OCI-LY7 (cell line): Measurements from ENCODE around the gene RSL1D1. TPM values are rescaled to one million over a fixed set of nuclear protein-coding genes. Genes with fewer than 3 reads are reported as not detected.

Experiments
- BruUV-seq: library from RNA; stranded (reverse); fragments of 400-500 nt; replicated peaks from 2 replicates; lab custom pipeline; 2021; lab: Mats Ljungman, UMichigan
- CTCF ChIA-PET: fragments of 300-600 bp; sonication (Branson Sonifier 250); formaldehyde crosslinking; loops from one replicate; lab custom pipeline; 2022; ENCODE audit warnings: antibody characterized with exemption; ENCODE audit not compliant: unreplicated experiment; lab: Charles Lee
- POLR2A ChIA-PET: fragments of 300-600 bp; sonication (Branson Sonifier 250); formaldehyde crosslinking; loops from one replicate; lab custom pipeline; 2022; ENCODE audit warnings: antibody characterized with exemption; lab: Charles Lee
- DNase-seq: peaks from one replicate; pipeline ENCODE4 v3.0.0-alpha.2; 2015; ENCODE audit warnings: low spot score
- H2AFZ ChIP-seq: fragments of 200-600 bp; sonication (generic), shearing (Covaris generic); 2 replicates; pipeline ENCODE4 v1.6.1; 2014; ENCODE audit warnings: mild to moderate bottlenecking, antibody characterized with exemption, low read length, moderate library complexity
- H3K27ac ChIP-seq: fragments of 200-600 bp; sonication (generic); 2 replicates; pipeline ENCODE4 v1.5.1; 2014; ENCODE audit warnings: mixed run types, low read depth, mild to moderate bottlenecking, moderate library complexity, low read length, inconsistent platforms; ENCODE audit not compliant: poor library complexity, severe bottlenecking
- H3K36me3 ChIP-seq: fragments of 200-600 bp; sonication (generic); 2 replicates; pipeline ENCODE4 v1.6.1; 2014; ENCODE audit warnings: mild to moderate bottlenecking, antibody characterized with exemption, low read length, moderate library complexity, mixed read lengths; ENCODE audit not compliant: insufficient read depth
- H3K4me1 ChIP-seq: fragments of 200-600 bp; sonication (generic); 2 replicates; pipeline ENCODE4 v1.5.1; 2014; ENCODE audit warnings: mild to moderate bottlenecking, low read length; ENCODE audit not compliant: insufficient read depth, poor library complexity, severe bottlenecking
- H3K4me2 ChIP-seq: fragments of 200-600 bp; sonication (generic); 2 replicates; pipeline ENCODE4 v1.6.1; 2014; ENCODE audit warnings: mild to moderate bottlenecking, low read length
- H3K4me3 ChIP-seq: fragments of 200-600 bp; sonication (generic); 2 replicates; pipeline ENCODE4 v1.5.1; 2014; ENCODE audit warnings: mild to moderate bottlenecking, low read depth, low read length; ENCODE audit not compliant: poor library complexity, severe bottlenecking
- H3K79me2 ChIP-seq: fragments of 200-600 bp; sonication (generic); 2 replicates; pipeline ENCODE4 v1.6.1; 2016; ENCODE audit warnings: low read depth, mild to moderate bottlenecking, low read length, moderate library complexity, mixed read lengths; ENCODE audit not compliant: insufficient read depth
- H3K9me2 ChIP-seq: fragments of 200-600 bp; sonication (generic); 2 replicates; pipeline ENCODE4 v1.6.1; 2016; ENCODE audit warnings: mild to moderate bottlenecking, low read length, mixed read lengths; ENCODE audit not compliant: insufficient read depth
- H3K9me3 ChIP-seq: fragments of 200-600 bp; sonication (generic); 2 replicates; pipeline ENCODE4 v1.6.1; 2014; ENCODE audit warnings: mild to moderate bottlenecking, mixed run types, low read length, mixed read lengths
- H4K20me1 ChIP-seq: fragments of 200-600 bp; sonication (generic); 2 replicates; pipeline ENCODE4 v1.6.1; 2014; ENCODE audit warnings: mild to moderate bottlenecking, antibody characterized with exemption, low read length, moderate library complexity, mixed read lengths; ENCODE audit not compliant: insufficient read depth
- CTCF ChIP-seq: fragments of 200-600 bp; sonication (generic); conservative IDR thresholded peaks from 2 replicates; pipeline ENCODE4 v1.5.1; 2014; ENCODE audit warnings: mild to moderate bottlenecking, antibody characterized with exemption, low read length, moderate library complexity, mixed read lengths
- EZH2phosphoT487 ChIP-seq: fragments of 200-600 bp; sonication (generic); IDR thresholded peaks from 2 replicates; pipeline ENCODE4 v1.6.1; 2018; ENCODE audit warnings: low read depth, borderline replicate concordance, mild to moderate bottlenecking, mixed run types, antibody characterized with exemption, low read length, moderate library complexity, mixed read lengths
- intact Hi-C: fragments of 100-400 bp; cut with micrococcal nuclease; formaldehyde crosslinking; loops from one replicate; pipeline ENCODE4 v1.10.0; 2022; ENCODE audit not compliant: unreplicated experiment
- total RNA-seq, 2 experiments: library from RNA; depleted of rRNA in 1 of 2; stranded (reverse); fragments of >200 nt in 1 of 2; shearing (Covaris generic) in 1 of 2; gene quantifications; 2 replicates each; pipeline ENCODE4 v1.2.3, GENCODE V29; 2014 to 2022

RSL1D1 gene
- total RNA-seq, 2 experiments from 2014 or later: 104 to 252 TPM

GRCh38 chr16:11875721-11876120, 24.4 kb upstream of the RSL1D1 start:
- H3K36me3 ChIP-seq: peaks cover 93% of the 10 kb centered on the region
- H4K20me1 ChIP-seq: no peaks in the 10 kb centered on the region
- no peak overlapping the region for H3K4me2 ChIP-seq
- no peak overlapping the region for H2AFZ ChIP-seq
- no peaks in the 10 kb centered on the region for H3K9me3 ChIP-seq
- CTCF ChIA-PET: no interaction called here
- no peaks in the 10 kb centered on the region for H3K9me2 ChIP-seq
- POLR2A ChIA-PET: no interaction called here
- no peaks in the 10 kb centered on the region for H3K79me2 ChIP-seq
- no peaks in the 10 kb centered on the region for H3K4me1 ChIP-seq
- no TSS peak for BruUV-seq
- intact Hi-C loops: no loop called here
- no peak for DNase-seq
- TF ChIP-seq CTCF (no peak), EZH2phosphoT487 (no peak)
- H3K4me3 ChIP-seq: no peak overlapping the region
- H3K27ac ChIP-seq: no peak overlapping the region

- DNase-seq: no peak
- no peak overlapping the region for H3K4me2 ChIP-seq
- H3K36me3 ChIP-seq: peaks cover 87% of the 10 kb centered on the region
- no peak overlapping the region for H3K4me3 ChIP-seq
- BruUV-seq: no TSS peak
- TF ChIP-seq EZH2phosphoT487: no peak
- peak; percentile 65 for TF ChIP-seq CTCF
- ChIA-PET POLR2A (no interaction called here), CTCF (no interaction called here)
- no peak overlapping the region for H2AFZ ChIP-seq
- H3K9me3 ChIP-seq: no peaks in the 10 kb centered on the region
- no peaks in the 10 kb centered on the region for H3K79me2 ChIP-seq
- no peak overlapping the region for H3K27ac ChIP-seq
- H3K4me1 ChIP-seq: no peaks in the 10 kb centered on the region
- no peaks in the 10 kb centered on the region for H4K20me1 ChIP-seq
- H3K9me2 ChIP-seq: no peaks in the 10 kb centered on the region
- intact Hi-C loops: loop anchor here (2.0 to 5.0 kb wide), 2 partner anchors 24 to 196 kb away; no protein-coding TSS in a partner anchor
These were observed 19.9 kb upstream of the RSL1D1 start for GRCh38 chr16:11871193-11871592.

GRCh38 chr16:11870399-11870798, 19.1 kb upstream of the RSL1D1 start:
- Histone ChIP-seq H3K4me3 (no peak overlapping the region), H3K36me3 (peaks cover 79% of the 10 kb centered on the region), H3K9me3 (no peaks in the 10 kb centered on the region), H4K20me1 (0 out of 2 replicates have a peak, but pooled peaks cover 4% of the 10 kb centered on the region), H3K9me2 (no peaks in the 10 kb centered on the region), H3K27ac (no peak overlapping the region), H3K79me2 (peaks cover 7% of the 10 kb centered on the region; the same call in 1 of the 2 replicates), H3K4me2 (no peak overlapping the region), H2AFZ (no peak overlapping the region), H3K4me1 (peaks cover 6% of the 10 kb centered on the region)
- intact Hi-C loops: loop anchor here (2.0 to 5.0 kb wide), 2 partner anchors 24 to 197 kb away; no protein-coding TSS in a partner anchor
- TF ChIP-seq EZH2phosphoT487: no peak
- TF ChIP-seq CTCF: no peak
- CTCF ChIA-PET: no interaction called here
- no TSS peak for BruUV-seq
- DNase-seq: no peak
- POLR2A ChIA-PET: no interaction called here
